Measurements from ENCODE around the gene PGRMC2.
A peak's percentile ranks its signal among the peaks of the same experiment; 100 is the strongest.

PGRMC2 gene

DNA sequence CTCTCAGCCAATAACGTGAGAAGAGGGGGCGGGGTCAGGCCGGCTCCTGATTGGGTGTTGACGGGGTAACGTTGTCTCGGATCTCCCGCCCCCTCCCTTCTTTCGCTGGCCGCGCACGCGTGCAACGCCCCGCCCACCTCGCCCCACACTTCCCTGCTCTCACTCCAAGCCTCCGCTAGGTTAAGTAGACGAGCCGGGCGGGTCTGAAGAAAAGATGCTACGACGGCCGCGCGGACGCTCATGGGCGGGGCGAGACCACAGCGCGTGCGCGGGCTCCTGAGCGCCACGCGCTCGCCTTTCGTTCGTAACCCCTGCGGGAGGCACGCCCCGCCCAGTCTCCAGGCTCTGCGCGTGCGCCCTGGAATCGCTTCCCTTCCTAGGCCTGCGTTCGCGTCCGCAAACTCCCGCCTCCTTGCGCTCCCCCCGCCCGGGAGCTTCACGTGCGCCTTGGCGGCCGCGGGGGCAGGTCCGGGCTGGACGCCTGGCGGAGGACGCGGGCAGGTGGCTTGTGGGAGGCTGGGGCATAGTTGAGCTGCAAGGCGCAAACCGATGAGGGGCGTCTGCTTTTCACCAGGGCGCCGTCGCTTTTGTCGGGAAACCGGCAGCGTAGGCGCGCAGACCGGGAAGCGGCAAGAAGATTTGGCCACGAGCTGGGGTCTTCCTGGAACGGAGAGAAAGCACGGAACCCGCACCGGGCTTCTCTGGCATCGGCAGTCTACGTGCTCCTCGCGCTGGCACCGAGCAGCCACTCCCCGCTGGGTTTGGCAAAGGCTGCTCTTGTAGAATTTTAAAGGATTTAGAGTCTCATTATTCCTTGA, 467 bp upstream of the PGRMC2 start (continued):
- TF ChIP-seq, protein P1, sequence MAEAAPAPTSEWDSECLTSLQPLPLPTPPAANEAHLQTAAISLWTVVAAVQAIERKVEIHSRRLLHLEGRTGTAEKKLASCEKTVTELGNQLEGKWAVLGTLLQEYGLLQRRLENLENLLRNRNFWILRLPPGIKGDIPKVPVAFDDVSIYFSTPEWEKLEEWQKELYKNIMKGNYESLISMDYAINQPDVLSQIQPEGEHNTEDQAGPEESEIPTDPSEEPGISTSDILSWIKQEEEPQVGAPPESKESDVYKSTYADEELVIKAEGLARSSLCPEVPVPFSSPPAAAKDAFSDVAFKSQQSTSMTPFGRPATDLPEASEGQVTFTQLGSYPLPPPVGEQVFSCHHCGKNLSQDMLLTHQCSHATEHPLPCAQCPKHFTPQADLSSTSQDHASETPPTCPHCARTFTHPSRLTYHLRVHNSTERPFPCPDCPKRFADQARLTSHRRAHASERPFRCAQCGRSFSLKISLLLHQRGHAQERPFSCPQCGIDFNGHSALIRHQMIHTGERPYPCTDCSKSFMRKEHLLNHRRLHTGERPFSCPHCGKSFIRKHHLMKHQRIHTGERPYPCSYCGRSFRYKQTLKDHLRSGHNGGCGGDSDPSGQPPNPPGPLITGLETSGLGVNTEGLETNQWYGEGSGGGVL (tag by site-specific recombination; IDR thresholded peaks at IDR 0.05), result no peak
- TF ChIP-seq OSR2 (tag by site-specific recombination; IDR thresholded peaks at IDR 0.05) (no peak), ZSCAN23 (tag by site-specific recombination; IDR thresholded peaks at IDR 0.05) (no peak), ZNF596 (tag by site-specific recombination; IDR thresholded peaks at IDR 0.05) (no peak), ZFP3 (tag by site-specific recombination; IDR thresholded peaks at IDR 0.05; ENCODE audit: low read depth) (no peak), IKZF3 (tag by site-specific recombination; IDR thresholded peaks at IDR 0.05) (peak; percentile 39; the same call in 1 of the 2 replicates), ZNF792 (tag by site-specific recombination; IDR thresholded peaks at IDR 0.05) (0 out of 2 replicates have a peak, but pooled peaks have one; percentile 22), ZNF48 (tag by site-specific recombination; IDR thresholded peaks at IDR 0.05) (no peak), ZNF133 (tag by site-specific recombination; IDR thresholded peaks at IDR 0.05) (no peak), ZNF23 (tag by site-specific recombination; IDR thresholded peaks at IDR 0.05; ENCODE audit: borderline replicate concordance) (no peak), ZNF571 (tag by site-specific recombination; IDR thresholded peaks at IDR 0.05) (no peak), ZBTB7A (tag by site-specific recombination; IDR thresholded peaks at IDR 0.05; ENCODE audit: low read depth) (no peak), GLIS1 (tag by site-specific recombination; IDR thresholded peaks at IDR 0.05) (peak; percentile 82), TCF7L2 (IDR thresholded peaks at IDR 0.05; ENCODE audit: borderline replicate concordance, low read depth, low read length) (no peak), ZNF600 (tag by site-specific recombination; IDR thresholded peaks at IDR 0.05) (no peak), SETDB1 (IDR thresholded peaks at IDR 0.05; ENCODE audit: insufficient read length, low read length) (no peak), ZNF544 (tag by site-specific recombination; IDR thresholded peaks at IDR 0.05) (no peak), BCL11A (tag by site-specific recombination; IDR thresholded peaks at IDR 0.05; ENCODE audit: low read depth) (no peak), ZNF302 (tag by site-specific recombination; IDR thresholded peaks at IDR 0.05; ENCODE audit: low read depth) (no peak), ZNF658 (tag by site-specific recombination; IDR thresholded peaks at IDR 0.05) (no peak), ZNF292 (tag by site-specific recombination; IDR thresholded peaks at IDR 0.05; ENCODE audit: borderline replicate concordance, low read depth) (no peak), ZNF37A (tag by site-specific recombination; IDR thresholded peaks at IDR 0.05) (no peak)
- TF ChIP-seq, protein P2, sequence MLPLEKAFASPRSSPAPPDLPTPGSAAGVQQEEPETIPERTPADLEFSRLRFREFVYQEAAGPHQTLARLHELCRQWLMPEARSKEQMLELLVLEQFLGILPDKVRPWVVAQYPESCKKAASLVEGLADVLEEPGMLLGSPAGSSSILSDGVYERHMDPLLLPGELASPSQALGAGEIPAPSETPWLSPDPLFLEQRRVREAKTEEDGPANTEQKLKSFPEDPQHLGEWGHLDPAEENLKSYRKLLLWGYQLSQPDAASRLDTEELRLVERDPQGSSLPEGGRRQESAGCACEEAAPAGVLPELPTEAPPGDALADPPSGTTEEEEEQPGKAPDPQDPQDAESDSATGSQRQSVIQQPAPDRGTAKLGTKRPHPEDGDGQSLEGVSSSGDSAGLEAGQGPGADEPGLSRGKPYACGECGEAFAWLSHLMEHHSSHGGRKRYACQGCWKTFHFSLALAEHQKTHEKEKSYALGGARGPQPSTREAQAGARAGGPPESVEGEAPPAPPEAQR (tag by site-specific recombination; IDR thresholded peaks at IDR 0.05), result no peak
- TF ChIP-seq, protein P3, sequence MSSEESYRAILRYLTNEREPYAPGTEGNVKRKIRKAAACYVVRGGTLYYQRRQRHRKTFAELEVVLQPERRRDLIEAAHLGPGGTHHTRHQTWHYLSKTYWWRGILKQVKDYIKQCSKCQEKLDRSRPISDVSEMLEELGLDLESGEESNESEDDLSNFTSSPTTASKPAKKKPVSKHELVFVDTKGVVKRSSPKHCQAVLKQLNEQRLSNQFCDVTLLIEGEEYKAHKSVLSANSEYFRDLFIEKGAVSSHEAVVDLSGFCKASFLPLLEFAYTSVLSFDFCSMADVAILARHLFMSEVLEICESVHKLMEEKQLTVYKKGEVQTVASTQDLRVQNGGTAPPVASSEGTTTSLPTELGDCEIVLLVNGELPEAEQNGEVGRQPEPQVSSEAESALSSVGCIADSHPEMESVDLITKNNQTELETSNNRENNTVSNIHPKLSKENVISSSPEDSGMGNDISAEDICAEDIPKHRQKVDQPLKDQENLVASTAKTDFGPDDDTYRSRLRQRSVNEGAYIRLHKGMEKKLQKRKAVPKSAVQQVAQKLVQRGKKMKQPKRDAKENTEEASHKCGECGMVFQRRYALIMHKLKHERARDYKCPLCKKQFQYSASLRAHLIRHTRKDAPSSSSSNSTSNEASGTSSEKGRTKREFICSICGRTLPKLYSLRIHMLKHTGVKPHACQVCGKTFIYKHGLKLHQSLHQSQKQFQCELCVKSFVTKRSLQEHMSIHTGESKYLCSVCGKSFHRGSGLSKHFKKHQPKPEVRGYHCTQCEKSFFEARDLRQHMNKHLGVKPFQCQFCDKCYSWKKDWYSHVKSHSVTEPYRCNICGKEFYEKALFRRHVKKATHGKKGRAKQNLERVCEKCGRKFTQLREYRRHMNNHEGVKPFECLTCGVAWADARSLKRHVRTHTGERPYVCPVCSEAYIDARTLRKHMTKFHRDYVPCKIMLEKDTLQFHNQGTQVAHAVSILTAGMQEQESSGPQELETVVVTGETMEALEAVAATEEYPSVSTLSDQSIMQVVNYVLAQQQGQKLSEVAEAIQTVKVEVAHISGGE (tag by site-specific recombination; conservative IDR thresholded peaks at IDR 0.05; ENCODE audit: low read depth), result peak; percentile 40; the same call in 1 of the 2 replicates
- TF ChIP-seq, protein P4, sequence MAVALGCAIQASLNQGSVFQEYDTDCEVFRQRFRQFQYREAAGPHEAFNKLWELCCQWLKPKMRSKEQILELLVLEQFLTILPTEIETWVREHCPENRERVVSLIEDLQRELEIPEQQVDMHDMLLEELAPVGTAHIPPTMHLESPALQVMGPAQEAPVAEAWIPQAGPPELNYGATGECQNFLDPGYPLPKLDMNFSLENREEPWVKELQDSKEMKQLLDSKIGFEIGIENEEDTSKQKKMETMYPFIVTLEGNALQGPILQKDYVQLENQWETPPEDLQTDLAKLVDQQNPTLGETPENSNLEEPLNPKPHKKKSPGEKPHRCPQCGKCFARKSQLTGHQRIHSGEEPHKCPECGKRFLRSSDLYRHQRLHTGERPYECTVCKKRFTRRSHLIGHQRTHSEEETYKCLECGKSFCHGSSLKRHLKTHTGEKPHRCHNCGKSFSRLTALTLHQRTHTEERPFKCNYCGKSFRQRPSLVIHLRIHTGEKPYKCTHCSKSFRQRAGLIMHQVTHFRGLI (tag by site-specific recombination; IDR thresholded peaks at IDR 0.05), result no peak
- TF ChIP-seq, protein P5, sequence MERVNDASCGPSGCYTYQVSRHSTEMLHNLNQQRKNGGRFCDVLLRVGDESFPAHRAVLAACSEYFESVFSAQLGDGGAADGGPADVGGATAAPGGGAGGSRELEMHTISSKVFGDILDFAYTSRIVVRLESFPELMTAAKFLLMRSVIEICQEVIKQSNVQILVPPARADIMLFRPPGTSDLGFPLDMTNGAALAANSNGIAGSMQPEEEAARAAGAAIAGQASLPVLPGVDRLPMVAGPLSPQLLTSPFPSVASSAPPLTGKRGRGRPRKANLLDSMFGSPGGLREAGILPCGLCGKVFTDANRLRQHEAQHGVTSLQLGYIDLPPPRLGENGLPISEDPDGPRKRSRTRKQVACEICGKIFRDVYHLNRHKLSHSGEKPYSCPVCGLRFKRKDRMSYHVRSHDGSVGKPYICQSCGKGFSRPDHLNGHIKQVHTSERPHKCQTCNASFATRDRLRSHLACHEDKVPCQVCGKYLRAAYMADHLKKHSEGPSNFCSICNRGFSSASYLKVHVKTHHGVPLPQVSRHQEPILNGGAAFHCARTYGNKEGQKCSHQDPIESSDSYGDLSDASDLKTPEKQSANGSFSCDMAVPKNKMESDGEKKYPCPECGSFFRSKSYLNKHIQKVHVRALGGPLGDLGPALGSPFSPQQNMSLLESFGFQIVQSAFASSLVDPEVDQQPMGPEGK (tag by site-specific recombination; IDR thresholded peaks at IDR 0.05), result peak; percentile 92
